HL-60 (cell line): ENCODE measurements around the gene UBE2U.

Source experiments
- DNase-seq, 2 experiments: peaks; one replicate each; pipeline ENCODE4 v3.0.0-alpha.2; 2010 to 2020; ENCODE audit warnings: low read depth in 1 of 2, low spot score in 1 of 2
- H3K27ac ChIP-seq: fragments of 250-450 bp; sonication (Bioruptor Pico); replicated peaks from 2 replicates; pipeline ENCODE4 v1.5.1; 2020; ENCODE audit warnings: mild to moderate bottlenecking, moderate library complexity
- H3K27me3 ChIP-seq: fragments of 250-450 bp; sonication (Bioruptor Pico); 2 replicates; pipeline ENCODE4 v1.5.1; 2021; ENCODE audit warnings: mild to moderate bottlenecking, moderate library complexity; ENCODE audit not compliant: insufficient read depth, poor library complexity, severe bottlenecking
- H3K4me3 ChIP-seq: replicated peaks from 2 replicates; pipeline ENCODE4 v1.5.1; 2011; ENCODE audit warnings: mild to moderate bottlenecking, control low read depth, low read length; ENCODE audit not compliant: insufficient read depth
- GABPA ChIP-seq: IDR thresholded peaks from 2 replicates; pipeline ENCODE4 v1.6.1; 2012; ENCODE audit warnings: low read depth
- POLR2AphosphoS5 ChIP-seq: IDR thresholded peaks from 2 replicates; pipeline ENCODE4 v1.6.1; 2012; ENCODE audit warnings: low read depth
- SPI1 ChIP-seq: IDR thresholded peaks from 2 replicates; pipeline ENCODE4 v1.6.1; 2012; ENCODE audit warnings: low read depth, mild to moderate bottlenecking, borderline replicate concordance
- TF ChIP-seq, protein P1 (sequence below): IDR thresholded peaks from one replicate; pipeline ENCODE4 v1.5.1; 2011; ENCODE audit warnings: low read length, control low read depth, inconsistent platforms; ENCODE audit not compliant: insufficient read depth
- TF ChIP-seq, protein P2 (sequence below): IDR thresholded peaks from 2 replicates; pipeline ENCODE4 v1.6.1; 2012; ENCODE audit warnings: low read depth; ENCODE audit not compliant: insufficient replicate concordance

The UBE2U gene

DNA sequence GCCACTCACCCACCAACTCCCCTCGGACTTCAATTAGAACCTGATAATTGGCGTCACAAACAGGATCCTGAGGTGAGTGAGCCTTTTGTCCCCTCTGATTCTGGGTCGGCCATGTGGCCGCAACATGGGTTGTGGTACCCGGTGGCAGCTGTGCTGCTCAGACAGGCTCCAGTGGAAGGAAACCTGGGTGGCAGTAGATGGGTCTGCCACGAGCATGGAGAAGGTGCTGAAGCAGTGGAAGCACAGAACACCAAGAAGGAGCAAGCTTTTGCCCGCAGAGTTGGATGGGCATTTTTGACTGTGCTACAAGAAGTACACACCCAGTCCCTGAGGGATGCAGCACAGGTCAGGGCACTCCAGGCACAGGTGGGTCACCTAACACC is 16.5 kb upstream of the UBE2U start:
- DNase-seq = no peak

DNA sequence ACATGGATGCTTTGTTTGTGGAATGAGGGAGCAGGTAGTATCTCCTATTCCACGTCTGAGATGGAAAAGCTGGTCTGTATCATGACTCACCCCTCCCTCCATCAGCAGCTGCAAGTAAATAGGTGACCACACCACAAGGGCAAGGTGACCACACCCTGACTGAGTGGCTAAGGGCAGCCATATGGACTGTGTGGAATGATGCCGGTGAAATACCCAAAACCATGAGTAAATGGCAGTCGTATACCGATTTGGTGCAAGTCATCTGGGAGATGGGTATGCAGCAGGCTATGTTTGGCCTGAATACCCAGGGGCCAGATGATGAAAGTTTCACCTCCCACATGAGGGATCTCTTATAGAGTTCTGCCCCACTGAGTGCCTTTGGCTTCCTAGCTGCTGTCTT is 15.8 kb upstream of the UBE2U start:
- no peak for DNase-seq
- TF ChIP-seq SPI1 (no peak), GABPA (no peak), POLR2AphosphoS5 (no peak)
- TF ChIP-seq, protein P1, sequence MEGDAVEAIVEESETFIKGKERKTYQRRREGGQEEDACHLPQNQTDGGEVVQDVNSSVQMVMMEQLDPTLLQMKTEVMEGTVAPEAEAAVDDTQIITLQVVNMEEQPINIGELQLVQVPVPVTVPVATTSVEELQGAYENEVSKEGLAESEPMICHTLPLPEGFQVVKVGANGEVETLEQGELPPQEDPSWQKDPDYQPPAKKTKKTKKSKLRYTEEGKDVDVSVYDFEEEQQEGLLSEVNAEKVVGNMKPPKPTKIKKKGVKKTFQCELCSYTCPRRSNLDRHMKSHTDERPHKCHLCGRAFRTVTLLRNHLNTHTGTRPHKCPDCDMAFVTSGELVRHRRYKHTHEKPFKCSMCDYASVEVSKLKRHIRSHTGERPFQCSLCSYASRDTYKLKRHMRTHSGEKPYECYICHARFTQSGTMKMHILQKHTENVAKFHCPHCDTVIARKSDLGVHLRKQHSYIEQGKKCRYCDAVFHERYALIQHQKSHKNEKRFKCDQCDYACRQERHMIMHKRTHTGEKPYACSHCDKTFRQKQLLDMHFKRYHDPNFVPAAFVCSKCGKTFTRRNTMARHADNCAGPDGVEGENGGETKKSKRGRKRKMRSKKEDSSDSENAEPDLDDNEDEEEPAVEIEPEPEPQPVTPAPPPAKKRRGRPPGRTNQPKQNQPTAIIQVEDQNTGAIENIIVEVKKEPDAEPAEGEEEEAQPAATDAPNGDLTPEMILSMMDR = no peak
- TF ChIP-seq, protein P2, sequence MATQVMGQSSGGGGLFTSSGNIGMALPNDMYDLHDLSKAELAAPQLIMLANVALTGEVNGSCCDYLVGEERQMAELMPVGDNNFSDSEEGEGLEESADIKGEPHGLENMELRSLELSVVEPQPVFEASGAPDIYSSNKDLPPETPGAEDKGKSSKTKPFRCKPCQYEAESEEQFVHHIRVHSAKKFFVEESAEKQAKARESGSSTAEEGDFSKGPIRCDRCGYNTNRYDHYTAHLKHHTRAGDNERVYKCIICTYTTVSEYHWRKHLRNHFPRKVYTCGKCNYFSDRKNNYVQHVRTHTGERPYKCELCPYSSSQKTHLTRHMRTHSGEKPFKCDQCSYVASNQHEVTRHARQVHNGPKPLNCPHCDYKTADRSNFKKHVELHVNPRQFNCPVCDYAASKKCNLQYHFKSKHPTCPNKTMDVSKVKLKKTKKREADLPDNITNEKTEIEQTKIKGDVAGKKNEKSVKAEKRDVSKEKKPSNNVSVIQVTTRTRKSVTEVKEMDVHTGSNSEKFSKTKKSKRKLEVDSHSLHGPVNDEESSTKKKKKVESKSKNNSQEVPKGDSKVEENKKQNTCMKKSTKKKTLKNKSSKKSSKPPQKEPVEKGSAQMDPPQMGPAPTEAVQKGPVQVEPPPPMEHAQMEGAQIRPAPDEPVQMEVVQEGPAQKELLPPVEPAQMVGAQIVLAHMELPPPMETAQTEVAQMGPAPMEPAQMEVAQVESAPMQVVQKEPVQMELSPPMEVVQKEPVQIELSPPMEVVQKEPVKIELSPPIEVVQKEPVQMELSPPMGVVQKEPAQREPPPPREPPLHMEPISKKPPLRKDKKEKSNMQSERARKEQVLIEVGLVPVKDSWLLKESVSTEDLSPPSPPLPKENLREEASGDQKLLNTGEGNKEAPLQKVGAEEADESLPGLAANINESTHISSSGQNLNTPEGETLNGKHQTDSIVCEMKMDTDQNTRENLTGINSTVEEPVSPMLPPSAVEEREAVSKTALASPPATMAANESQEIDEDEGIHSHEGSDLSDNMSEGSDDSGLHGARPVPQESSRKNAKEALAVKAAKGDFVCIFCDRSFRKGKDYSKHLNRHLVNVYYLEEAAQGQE = no peak
- Histone ChIP-seq H3K4me3 (no peak overlapping the region), H3K27me3 (no peaks in the 10 kb centered on the region), H3K27ac (no peak overlapping the region)

More for the DNA sequence above, 16.5 kb upstream of the UBE2U start:
- TF ChIP-seq SPI1 (no peak), GABPA (no peak)
- TF ChIP-seq, protein P2 = no peak
- Histone ChIP-seq H3K27me3 (no peaks in the 10 kb centered on the region), H3K4me3 (no peak overlapping the region), H3K27ac (no peak overlapping the region)

DNA sequence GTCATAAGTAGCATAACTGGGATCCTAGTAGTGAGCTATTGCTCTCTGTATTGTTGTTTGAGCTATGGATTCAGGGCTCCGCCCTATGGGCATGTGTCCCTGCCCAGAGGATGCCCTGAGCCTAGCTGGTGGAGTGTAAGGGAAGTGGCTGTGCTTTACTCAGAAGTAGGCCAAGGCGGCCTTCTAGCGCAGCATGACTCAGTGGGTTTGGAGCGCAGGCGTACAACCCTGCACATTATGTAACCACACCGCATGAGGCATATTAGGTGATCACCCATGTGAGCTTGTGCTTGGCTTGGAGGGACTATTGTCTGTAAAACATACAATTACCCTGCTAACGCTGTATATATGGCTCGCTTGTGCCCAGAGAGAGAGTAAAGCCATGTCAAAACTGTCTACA is 11.1 kb upstream of the UBE2U start:
- TF ChIP-seq, protein P1 = no peak
- TF ChIP-seq, protein P2 = no peak
- TF ChIP-seq SPI1 = no peak
- TF ChIP-seq GABPA = no peak
- no peak for TF ChIP-seq POLR2AphosphoS5
- H3K27ac ChIP-seq = no peak overlapping the region
- no peak overlapping the region for H3K4me3 ChIP-seq
- DNase-seq = no peak
- no peaks in the 10 kb centered on the region for H3K27me3 ChIP-seq
